SK-N-SH treated with all-trans-retinoic acid at 6 μM for 48 hours (cell line): ENCODE measurements around the gene EPHB2.

Experiments used
- ATAC-seq: fragments of 200-7000 bp; cut with Tn5 transposase; 3 replicates; pipeline ENCODE4 v1.9.1; 2020; ENCODE audit warnings: mild to moderate bottlenecking, moderate library complexity
- ARNTL ChIP-seq: fragments of 450-650 bp; formaldehyde crosslinking; IDR thresholded peaks from 2 replicates; pipeline ENCODE4 v1.5.0; 2020; ENCODE audit warnings: low read depth, mild to moderate bottlenecking, moderate library complexity, borderline replicate concordance
- BACH2 ChIP-seq: fragments of 250-450 bp; sonication (Bioruptor Pico); IDR thresholded peaks from 2 replicates; pipeline ENCODE4 v1.9.0; 2021; ENCODE audit warnings: mild to moderate bottlenecking, borderline replicate concordance
- ESRRG ChIP-seq: fragments of 250-450 bp; sonication (Bioruptor Pico); IDR thresholded peaks from 2 replicates; pipeline ENCODE4 v1.6.1; 2021; ENCODE audit warnings: mild to moderate bottlenecking
- GLIS3 ChIP-seq: fragments of 250-450 bp; sonication (Bioruptor Pico); IDR thresholded peaks from 2 replicates; pipeline ENCODE4 v1.5.0; 2020; ENCODE audit warnings: mild to moderate bottlenecking, moderate library complexity
- ISL1 ChIP-seq: fragments of 250-450 bp; sonication (Bioruptor Pico); IDR thresholded peaks from 2 replicates; pipeline ENCODE4 v2.1.2; 2022; ENCODE audit warnings: mild to moderate bottlenecking, moderate library complexity
- PPARA ChIP-seq: fragments of 250-450 bp; sonication (Bioruptor Pico); IDR thresholded peaks from 2 replicates; pipeline ENCODE4 v1.5.0; 2020; ENCODE audit warnings: mild to moderate bottlenecking, borderline replicate concordance
- RARB ChIP-seq: fragments of 250-450 bp; sonication (Bioruptor Pico); IDR thresholded peaks from 2 replicates; pipeline ENCODE4 v1.8.0; 2021; ENCODE audit warnings: mild to moderate bottlenecking, moderate library complexity
- SNAI2 ChIP-seq: fragments of 250-450 bp; sonication (Bioruptor Pico); IDR thresholded peaks from 2 replicates; pipeline ENCODE4 v1.5.0; 2020; ENCODE audit warnings: mild to moderate bottlenecking, moderate library complexity
- TCF4 ChIP-seq: fragments of 250-450 bp; sonication (Bioruptor Pico); IDR thresholded peaks from 2 replicates; pipeline ENCODE4 v1.8.0; 2021; ENCODE audit warnings: mild to moderate bottlenecking, moderate library complexity, borderline replicate concordance
- ZC3H10 ChIP-seq: fragments of 250-450 bp; sonication (Bioruptor Pico); IDR thresholded peaks from 2 replicates; pipeline ENCODE4 v1.5.1; 2021; ENCODE audit warnings: mild to moderate bottlenecking, moderate library complexity
- ZFP3 ChIP-seq: fragments of 250-450 bp; sonication (Bioruptor Pico); IDR thresholded peaks from 2 replicates; pipeline ENCODE4 v1.5.0; 2020; ENCODE audit warnings: mild to moderate bottlenecking, moderate library complexity
- ZFP30 ChIP-seq: fragments of 450-650 bp; formaldehyde crosslinking; IDR thresholded peaks from 2 replicates; pipeline ENCODE4 v1.5.0; 2022; ENCODE audit warnings: mild to moderate bottlenecking, moderate library complexity
- ZNF565 ChIP-seq: fragments of 450-650 bp; formaldehyde crosslinking; conservative IDR thresholded peaks from 2 replicates; pipeline ENCODE4 v1.5.0; 2020; ENCODE audit warnings: low read depth, mild to moderate bottlenecking, moderate library complexity
- ZNF70 ChIP-seq: fragments of 450-650 bp; formaldehyde crosslinking; IDR thresholded peaks from 2 replicates; pipeline ENCODE4 v1.5.0; 2020; ENCODE audit warnings: mild to moderate bottlenecking, moderate library complexity
- ZNF8 ChIP-seq: fragments of 450-650 bp; formaldehyde crosslinking; IDR thresholded peaks from 2 replicates; pipeline ENCODE4 v1.5.0; 2020; ENCODE audit warnings: mild to moderate bottlenecking, moderate library complexity
- TF ChIP-seq, protein P1 (sequence below): fragments of 250-450 bp; sonication (Bioruptor Pico); IDR thresholded peaks from 2 replicates; pipeline ENCODE4 v1.8.0; 2021; ENCODE audit warnings: low read depth, mild to moderate bottlenecking, moderate library complexity, borderline replicate concordance
- TF ChIP-seq, protein P2 (sequence below): fragments of 250-450 bp; sonication (Bioruptor Pico); IDR thresholded peaks from 2 replicates; pipeline ENCODE4 v1.5.0; 2020; ENCODE audit warnings: mild to moderate bottlenecking, moderate library complexity
- TF ChIP-seq, protein P3 (sequence below): fragments of 250-450 bp; sonication (Bioruptor Pico); IDR thresholded peaks from 2 replicates; pipeline ENCODE4 v1.5.1; 2021; ENCODE audit warnings: mild to moderate bottlenecking, moderate library complexity
- TF ChIP-seq, protein P4 (sequence below): fragments of 250-450 bp; sonication (Bioruptor Pico); IDR thresholded peaks from 2 replicates; pipeline ENCODE4 v1.8.0; 2020; ENCODE audit warnings: mild to moderate bottlenecking, moderate library complexity, borderline replicate concordance

Gene EPHB2

DNA sequence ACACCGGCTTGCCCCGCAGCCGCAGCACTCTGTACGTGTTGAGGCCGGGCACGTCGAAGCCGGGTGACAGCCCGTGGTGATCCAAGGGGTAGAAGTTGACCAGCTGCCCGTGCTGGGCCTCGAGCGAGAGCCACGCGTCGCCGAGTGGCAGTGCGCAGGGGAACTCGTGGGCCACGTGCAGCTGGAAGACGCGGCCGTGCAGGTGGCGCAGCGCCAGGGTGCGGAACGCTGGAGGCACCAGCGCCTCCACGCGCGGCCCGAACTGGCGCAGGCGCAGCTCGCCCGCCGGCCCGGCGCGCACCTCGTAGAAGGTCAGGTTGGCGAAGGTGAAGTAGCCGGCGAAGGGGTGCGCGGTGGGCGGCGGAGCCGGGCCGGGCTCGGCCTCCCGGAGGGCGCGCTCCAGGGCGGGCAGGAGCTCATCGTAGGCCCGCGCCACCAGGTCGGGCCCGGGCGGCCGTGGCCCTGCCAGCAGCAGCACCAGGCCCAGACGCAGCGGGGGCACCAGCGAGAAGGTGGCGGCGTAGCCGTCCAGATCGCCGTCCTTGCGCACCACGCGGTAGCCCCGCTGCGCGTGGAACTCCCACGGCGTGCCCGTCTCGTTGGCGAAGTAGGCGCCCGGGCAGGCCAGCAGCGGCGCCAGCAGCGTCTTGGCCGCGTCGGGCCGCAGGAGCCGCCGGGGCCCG, 242.6 kb downstream of the EPHB2 start:
- TF ChIP-seq, protein P1, sequence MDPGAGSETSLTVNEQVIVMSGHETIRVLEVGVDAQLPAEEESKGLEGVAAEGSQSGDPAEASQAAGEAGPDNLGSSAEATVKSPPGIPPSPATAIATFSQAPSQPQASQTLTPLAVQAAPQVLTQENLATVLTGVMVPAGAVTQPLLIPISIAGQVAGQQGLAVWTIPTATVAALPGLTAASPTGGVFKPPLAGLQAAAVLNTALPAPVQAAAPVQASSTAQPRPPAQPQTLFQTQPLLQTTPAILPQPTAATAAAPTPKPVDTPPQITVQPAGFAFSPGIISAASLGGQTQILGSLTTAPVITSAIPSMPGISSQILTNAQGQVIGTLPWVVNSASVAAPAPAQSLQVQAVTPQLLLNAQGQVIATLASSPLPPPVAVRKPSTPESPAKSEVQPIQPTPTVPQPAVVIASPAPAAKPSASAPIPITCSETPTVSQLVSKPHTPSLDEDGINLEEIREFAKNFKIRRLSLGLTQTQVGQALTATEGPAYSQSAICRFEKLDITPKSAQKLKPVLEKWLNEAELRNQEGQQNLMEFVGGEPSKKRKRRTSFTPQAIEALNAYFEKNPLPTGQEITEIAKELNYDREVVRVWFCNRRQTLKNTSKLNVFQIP (CRISPR knock-in tag): no peak
- TF ChIP-seq RARB (CRISPR knock-in tag) (no peak), ZNF8 (CRISPR knock-in tag) (no peak), GLIS3 (no peak), ARNTL (CRISPR knock-in tag) (no peak), PPARA (CRISPR knock-in tag) (no peak), BACH2 (CRISPR knock-in tag) (no peak), ZFP30 (CRISPR knock-in tag) (no peak), ZFP3 (CRISPR knock-in tag) (no peak), SNAI2 (CRISPR knock-in tag) (no peak), TCF4 (CRISPR knock-in tag) (no peak), ESRRG (no peak), ISL1 (CRISPR knock-in tag) (no peak)
- TF ChIP-seq, protein P2, sequence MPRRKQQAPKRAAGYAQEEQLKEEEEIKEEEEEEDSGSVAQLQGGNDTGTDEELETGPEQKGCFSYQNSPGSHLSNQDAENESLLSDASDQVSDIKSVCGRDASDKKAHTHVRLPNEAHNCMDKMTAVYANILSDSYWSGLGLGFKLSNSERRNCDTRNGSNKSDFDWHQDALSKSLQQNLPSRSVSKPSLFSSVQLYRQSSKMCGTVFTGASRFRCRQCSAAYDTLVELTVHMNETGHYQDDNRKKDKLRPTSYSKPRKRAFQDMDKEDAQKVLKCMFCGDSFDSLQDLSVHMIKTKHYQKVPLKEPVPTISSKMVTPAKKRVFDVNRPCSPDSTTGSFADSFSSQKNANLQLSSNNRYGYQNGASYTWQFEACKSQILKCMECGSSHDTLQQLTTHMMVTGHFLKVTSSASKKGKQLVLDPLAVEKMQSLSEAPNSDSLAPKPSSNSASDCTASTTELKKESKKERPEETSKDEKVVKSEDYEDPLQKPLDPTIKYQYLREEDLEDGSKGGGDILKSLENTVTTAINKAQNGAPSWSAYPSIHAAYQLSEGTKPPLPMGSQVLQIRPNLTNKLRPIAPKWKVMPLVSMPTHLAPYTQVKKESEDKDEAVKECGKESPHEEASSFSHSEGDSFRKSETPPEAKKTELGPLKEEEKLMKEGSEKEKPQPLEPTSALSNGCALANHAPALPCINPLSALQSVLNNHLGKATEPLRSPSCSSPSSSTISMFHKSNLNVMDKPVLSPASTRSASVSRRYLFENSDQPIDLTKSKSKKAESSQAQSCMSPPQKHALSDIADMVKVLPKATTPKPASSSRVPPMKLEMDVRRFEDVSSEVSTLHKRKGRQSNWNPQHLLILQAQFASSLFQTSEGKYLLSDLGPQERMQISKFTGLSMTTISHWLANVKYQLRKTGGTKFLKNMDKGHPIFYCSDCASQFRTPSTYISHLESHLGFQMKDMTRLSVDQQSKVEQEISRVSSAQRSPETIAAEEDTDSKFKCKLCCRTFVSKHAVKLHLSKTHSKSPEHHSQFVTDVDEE (CRISPR knock-in tag): no peak
- ATAC-seq: no peak

DNA sequence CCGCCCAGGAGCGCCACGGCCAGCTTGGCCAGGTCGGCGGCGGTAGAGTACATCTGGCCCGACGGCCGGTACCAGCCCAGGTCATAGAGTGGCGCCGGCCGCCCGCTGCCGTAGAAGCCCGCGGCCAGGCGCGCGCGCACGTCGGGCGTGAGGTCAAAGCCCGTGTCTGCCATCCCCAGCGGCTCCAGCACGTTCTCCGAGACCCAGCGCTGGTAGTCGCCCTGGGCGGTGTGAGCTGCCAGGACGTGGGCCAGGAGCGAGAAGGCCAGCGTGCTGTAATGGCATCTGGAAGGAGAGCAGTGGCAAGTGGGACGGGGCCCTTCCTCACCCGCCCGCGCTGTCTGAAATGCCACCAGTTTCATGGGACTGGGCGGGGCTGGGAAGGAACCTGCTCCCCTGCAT, 243.1 kb downstream of the EPHB2 start:
- TF ChIP-seq, protein P1 (CRISPR knock-in tag): no peak
- ATAC-seq: no peak

DNA sequence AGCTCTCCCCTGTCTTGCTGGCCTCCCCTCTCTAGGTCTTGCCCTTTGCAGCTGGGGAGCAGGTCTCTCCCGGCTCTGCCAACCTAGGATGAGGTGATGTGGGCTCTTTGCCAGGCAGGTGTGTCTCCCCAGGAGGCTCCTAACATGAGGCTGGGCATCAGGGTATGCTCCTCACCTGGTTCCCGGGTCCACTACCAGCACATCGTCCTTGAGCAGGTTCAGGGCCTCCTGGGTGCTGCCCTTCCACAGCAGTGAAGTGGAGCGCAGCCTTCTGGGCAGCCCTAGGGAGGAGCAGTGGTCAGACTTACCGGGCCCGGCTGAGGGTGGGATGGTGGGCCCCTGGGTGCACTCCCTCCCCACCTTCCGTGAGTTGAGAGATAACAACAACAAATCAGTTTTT, 244.5 kb downstream of the EPHB2 start:
- no peak for ATAC-seq
- TF ChIP-seq, protein P3, sequence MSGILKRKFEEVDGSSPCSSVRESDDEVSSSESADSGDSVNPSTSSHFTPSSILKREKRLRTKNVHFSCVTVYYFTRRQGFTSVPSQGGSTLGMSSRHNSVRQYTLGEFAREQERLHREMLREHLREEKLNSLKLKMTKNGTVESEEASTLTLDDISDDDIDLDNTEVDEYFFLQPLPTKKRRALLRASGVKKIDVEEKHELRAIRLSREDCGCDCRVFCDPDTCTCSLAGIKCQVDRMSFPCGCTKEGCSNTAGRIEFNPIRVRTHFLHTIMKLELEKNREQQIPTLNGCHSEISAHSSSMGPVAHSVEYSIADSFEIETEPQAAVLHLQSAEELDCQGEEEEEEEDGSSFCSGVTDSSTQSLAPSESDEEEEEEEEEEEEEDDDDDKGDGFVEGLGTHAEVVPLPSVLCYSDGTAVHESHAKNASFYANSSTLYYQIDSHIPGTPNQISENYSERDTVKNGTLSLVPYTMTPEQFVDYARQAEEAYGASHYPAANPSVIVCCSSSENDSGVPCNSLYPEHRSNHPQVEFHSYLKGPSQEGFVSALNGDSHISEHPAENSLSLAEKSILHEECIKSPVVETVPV (CRISPR knock-in tag): no peak
- TF ChIP-seq, protein P4, sequence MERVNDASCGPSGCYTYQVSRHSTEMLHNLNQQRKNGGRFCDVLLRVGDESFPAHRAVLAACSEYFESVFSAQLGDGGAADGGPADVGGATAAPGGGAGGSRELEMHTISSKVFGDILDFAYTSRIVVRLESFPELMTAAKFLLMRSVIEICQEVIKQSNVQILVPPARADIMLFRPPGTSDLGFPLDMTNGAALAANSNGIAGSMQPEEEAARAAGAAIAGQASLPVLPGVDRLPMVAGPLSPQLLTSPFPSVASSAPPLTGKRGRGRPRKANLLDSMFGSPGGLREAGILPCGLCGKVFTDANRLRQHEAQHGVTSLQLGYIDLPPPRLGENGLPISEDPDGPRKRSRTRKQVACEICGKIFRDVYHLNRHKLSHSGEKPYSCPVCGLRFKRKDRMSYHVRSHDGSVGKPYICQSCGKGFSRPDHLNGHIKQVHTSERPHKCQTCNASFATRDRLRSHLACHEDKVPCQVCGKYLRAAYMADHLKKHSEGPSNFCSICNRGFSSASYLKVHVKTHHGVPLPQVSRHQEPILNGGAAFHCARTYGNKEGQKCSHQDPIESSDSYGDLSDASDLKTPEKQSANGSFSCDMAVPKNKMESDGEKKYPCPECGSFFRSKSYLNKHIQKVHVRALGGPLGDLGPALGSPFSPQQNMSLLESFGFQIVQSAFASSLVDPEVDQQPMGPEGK (CRISPR knock-in tag): no peak
- TF ChIP-seq TCF4 (CRISPR knock-in tag): no peak
- TF ChIP-seq, protein P1 (CRISPR knock-in tag): no peak
- TF ChIP-seq ARNTL (CRISPR knock-in tag): no peak
- TF ChIP-seq ZNF565 (CRISPR knock-in tag): no peak
- no peak for TF ChIP-seq ZNF70 (CRISPR knock-in tag)
- no peak for TF ChIP-seq ZFP3 (CRISPR knock-in tag)
- TF ChIP-seq ZNF8 (CRISPR knock-in tag): no peak
- no peak for TF ChIP-seq ZFP30 (CRISPR knock-in tag)
- TF ChIP-seq ZC3H10: no peak
